Measurements from ENCODE around the gene NDST1. TPM values are rescaled to one million over a fixed set of nuclear protein-coding genes. Genes with fewer than 3 reads are reported as not detected.
A peak's percentile ranks its signal among the peaks of the same experiment; 100 is the strongest.

NDST1 gene
- polyA plus RNA-seq, 1 donor (not counting 4 experiments of a cell fraction or from before 2014, with no cell fraction given), result 24.9 TPM

GRCh38 chr5:150589862-150590601, 82.1 kb downstream of the NDST1 start:
- H3K4me3 ChIP-seq (ENCODE audit: control insufficient read depth in 2 of 3, extremely low read depth in 1 of 3, insufficient read depth in 2 of 3, low read depth in 1 of 3, low read length in 3 of 3), result no peak overlapping the region
- dilution Hi-C loops (cut with MboI; ENCODE audit: extremely low pct_ligation_motif_present, low sequenced_read_pairs), result no loop called here

GRCh38 chr5:150590979-150591695, 83.2 kb downstream of the NDST1 start:
- peaks cover 7% of the 10 kb centered on the region for H3K4me1 ChIP-seq (ENCODE audit: control insufficient read depth, extremely low read depth, insufficient read depth, low read length)
- H3K36me3 ChIP-seq (ENCODE audit: control insufficient read depth in 2 of 2, extremely low read depth in 1 of 2, insufficient read depth in 2 of 2, low read length in 2 of 2), result no peaks in the 10 kb centered on the region
- H2AFZ ChIP-seq (ENCODE audit: control insufficient read depth, low read length), result no peak overlapping the region
- TF ChIP-seq CTCF (optimal IDR thresholded peaks at IDR 0.05 in 1 of 3, IDR thresholded peaks at IDR 0.05 in 1 of 3, conservative IDR thresholded peaks at IDR 0.05 in 1 of 3; ENCODE audit: extremely low read depth in 1 of 3, insufficient read depth in 2 of 3, low read length in 3 of 3), result no peak
- TF ChIP-seq EZH2 (IDR thresholded peaks at IDR 0.05; ENCODE audit: low read length), result no peak
- no peaks in the 10 kb centered on the region for H3K27me3 ChIP-seq (ENCODE audit: control insufficient read depth, extremely low read depth, insufficient read depth, low read length)
- dilution Hi-C loops (cut with MboI; ENCODE audit: extremely low pct_ligation_motif_present, low sequenced_read_pairs), result no loop called here
- H4K20me1 ChIP-seq (ENCODE audit: control insufficient read depth, extremely low read depth, insufficient read depth, low read length), result no peaks in the 10 kb centered on the region
- H3K4me3 ChIP-seq (ENCODE audit: control insufficient read depth in 2 of 3, extremely low read depth in 1 of 3, insufficient read depth in 2 of 3, low read depth in 1 of 3, low read length in 3 of 3), result no peak overlapping the region
- no peak overlapping the region for H3K4me2 ChIP-seq (ENCODE audit: control insufficient read depth, extremely low read depth, insufficient read depth, low read depth, low read length)
- no peaks in the 10 kb centered on the region for H3K79me2 ChIP-seq (ENCODE audit: control insufficient read depth, insufficient read depth, low read length)
- H3K9ac ChIP-seq (ENCODE audit: control insufficient read depth, extremely low read depth, insufficient read depth, low read length), result no peak overlapping the region
- DNase-seq (ENCODE audit: low read depth, low spot score) (no peak), FAIRE-seq (no peak)
- no peak overlapping the region for H3K27ac ChIP-seq (ENCODE audit: control insufficient read depth, insufficient read depth, low read length)
- H3K9me3 ChIP-seq (ENCODE audit: control insufficient read depth, low read depth, low read length), result no peaks in the 10 kb centered on the region
- H3K9me1 ChIP-seq (ENCODE audit: control insufficient read depth, extremely low read depth, insufficient read depth, low read length), result no peaks in the 10 kb centered on the region

More at GRCh38 chr5:150589862-150590601, 82.1 kb downstream of the NDST1 start:
- no peaks in the 10 kb centered on the region for H3K79me2 ChIP-seq (ENCODE audit: control insufficient read depth, insufficient read depth, low read length)
- no peaks in the 10 kb centered on the region for H3K9me3 ChIP-seq (ENCODE audit: control insufficient read depth, low read depth, low read length)
- H3K9me1 ChIP-seq (ENCODE audit: control insufficient read depth, extremely low read depth, insufficient read depth, low read length), result no peaks in the 10 kb centered on the region
- no peak overlapping the region for H2AFZ ChIP-seq (ENCODE audit: control insufficient read depth, low read length)
- H3K4me2 ChIP-seq (ENCODE audit: control insufficient read depth, extremely low read depth, insufficient read depth, low read depth, low read length), result no peak overlapping the region
- H3K9ac ChIP-seq (ENCODE audit: control insufficient read depth, extremely low read depth, insufficient read depth, low read length), result no peak overlapping the region
- H3K27ac ChIP-seq (ENCODE audit: control insufficient read depth, insufficient read depth, low read length), result no peak overlapping the region
- peaks cover 7% of the 10 kb centered on the region for H3K4me1 ChIP-seq (ENCODE audit: control insufficient read depth, extremely low read depth, insufficient read depth, low read length)
- TF ChIP-seq EZH2 (IDR thresholded peaks at IDR 0.05; ENCODE audit: low read length) (no peak), CTCF (optimal IDR thresholded peaks at IDR 0.05 in 1 of 3, IDR thresholded peaks at IDR 0.05 in 1 of 3, conservative IDR thresholded peaks at IDR 0.05 in 1 of 3; ENCODE audit: extremely low read depth in 1 of 3, insufficient read depth in 2 of 3, low read length in 3 of 3) (peak; percentile 18 to 34 (median 20))
- FAIRE-seq, result no peak
- no peaks in the 10 kb centered on the region for H3K27me3 ChIP-seq (ENCODE audit: control insufficient read depth, extremely low read depth, insufficient read depth, low read length)
- no peaks in the 10 kb centered on the region for H4K20me1 ChIP-seq (ENCODE audit: control insufficient read depth, extremely low read depth, insufficient read depth, low read length)
- H3K36me3 ChIP-seq (ENCODE audit: control insufficient read depth in 2 of 2, extremely low read depth in 1 of 2, insufficient read depth in 2 of 2, low read length in 2 of 2), result no peaks in the 10 kb centered on the region
- no peak for DNase-seq (ENCODE audit: low read depth, low spot score)
